GM12874 (cell line): ENCODE measurements around the gene PLGRKT.
"Not testable (repeated sequence)": the region's sequence is repeated elsewhere in the genome, so short reads cannot be mapped to it uniquely, and the experiment has no call there.

ENCODE experiments used
- TF ChIP-seq, protein P1 (sequence below): IDR thresholded peaks from 2 replicates; pipeline ENCODE4 v1.5.1; 2011; ENCODE audit warnings: low read depth, mild to moderate bottlenecking, control low read depth, low read length, moderate library complexity; ENCODE audit not compliant: insufficient read depth

PLGRKT gene

DNA sequence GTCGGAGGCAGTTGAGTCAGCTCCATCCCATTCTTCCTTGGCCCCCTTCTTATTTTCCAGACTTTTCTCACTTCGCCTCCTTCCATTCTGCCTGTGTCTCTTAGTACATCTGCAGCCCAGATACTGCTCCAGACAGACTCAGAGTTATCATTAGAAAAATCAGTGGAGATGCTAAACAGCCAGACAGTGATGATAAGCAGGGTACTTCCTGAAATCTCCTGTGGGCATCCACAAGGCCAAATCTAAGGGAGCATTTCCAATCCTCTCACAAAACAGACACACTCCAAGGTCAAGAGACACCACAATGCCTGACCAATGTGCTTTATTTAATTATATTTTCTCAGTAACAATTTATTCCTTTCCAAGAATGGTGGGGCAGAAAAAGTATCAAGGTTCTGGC lies 83.5 kb downstream of the PLGRKT start:
- TF ChIP-seq, protein P1, sequence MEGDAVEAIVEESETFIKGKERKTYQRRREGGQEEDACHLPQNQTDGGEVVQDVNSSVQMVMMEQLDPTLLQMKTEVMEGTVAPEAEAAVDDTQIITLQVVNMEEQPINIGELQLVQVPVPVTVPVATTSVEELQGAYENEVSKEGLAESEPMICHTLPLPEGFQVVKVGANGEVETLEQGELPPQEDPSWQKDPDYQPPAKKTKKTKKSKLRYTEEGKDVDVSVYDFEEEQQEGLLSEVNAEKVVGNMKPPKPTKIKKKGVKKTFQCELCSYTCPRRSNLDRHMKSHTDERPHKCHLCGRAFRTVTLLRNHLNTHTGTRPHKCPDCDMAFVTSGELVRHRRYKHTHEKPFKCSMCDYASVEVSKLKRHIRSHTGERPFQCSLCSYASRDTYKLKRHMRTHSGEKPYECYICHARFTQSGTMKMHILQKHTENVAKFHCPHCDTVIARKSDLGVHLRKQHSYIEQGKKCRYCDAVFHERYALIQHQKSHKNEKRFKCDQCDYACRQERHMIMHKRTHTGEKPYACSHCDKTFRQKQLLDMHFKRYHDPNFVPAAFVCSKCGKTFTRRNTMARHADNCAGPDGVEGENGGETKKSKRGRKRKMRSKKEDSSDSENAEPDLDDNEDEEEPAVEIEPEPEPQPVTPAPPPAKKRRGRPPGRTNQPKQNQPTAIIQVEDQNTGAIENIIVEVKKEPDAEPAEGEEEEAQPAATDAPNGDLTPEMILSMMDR, result no peak

- TF ChIP-seq, protein P1, result no peak
These were observed 85.0 kb downstream of the PLGRKT start for GRCh38 chr9:5352637-5353248.

- TF ChIP-seq, protein P1, result not testable (repeated sequence)
These were observed 98.4 kb downstream of the PLGRKT start, which contains the start of gene RLN1 for GRCh38 chr9:5338992-5339981. Gene RLN1, minus strand, starts transcription at chr9:5339876. Its CDS starts 130 bp downstream, at chr9:5339746.

GRCh38 chr9:5336688-5337087 lies 101.0 kb downstream of the PLGRKT start:
- TF ChIP-seq, protein P1, result no peak

- TF ChIP-seq, protein P1, result no peak
These were observed 110.7 kb downstream of the PLGRKT start for GRCh38 chr9:5326893-5327548.

- TF ChIP-seq, protein P1, result no peak
These were observed 111.5 kb downstream of the PLGRKT start for GRCh38 chr9:5326187-5326586.

GRCh38 chr9:5321058-5321457 lies 116.7 kb downstream of the PLGRKT start:
- TF ChIP-seq, protein P1, result no peak
